Coronary artery (tissue), 2 donors: Measurements from ENCODE around the gene DOC2B.

Source experiments
- DNase-seq: peaks from one replicate; pipeline ENCODE4 v3.0.0-alpha.2; 2017; ENCODE audit warnings: low spot score
- H3K27ac ChIP-seq, 2 donors: fragments of 200-600 bp; sonication (generic); one replicate each; pipeline ENCODE4 v1.5.1; 2016 to 2019
- H3K4me3 ChIP-seq: fragments of 200-600 bp; sonication (generic); 2 replicates; pipeline ENCODE4 v1.5.1; 2016; ENCODE audit warnings: mild to moderate bottlenecking, moderate library complexity
- TF ChIP-seq, protein P1 (sequence below): fragments of 200-600 bp; sonication (generic); IDR thresholded peaks from one replicate; pipeline ENCODE4 v1.5.1; 2019; ENCODE audit warnings: antibody characterized with exemption

Gene DOC2B

DNA sequence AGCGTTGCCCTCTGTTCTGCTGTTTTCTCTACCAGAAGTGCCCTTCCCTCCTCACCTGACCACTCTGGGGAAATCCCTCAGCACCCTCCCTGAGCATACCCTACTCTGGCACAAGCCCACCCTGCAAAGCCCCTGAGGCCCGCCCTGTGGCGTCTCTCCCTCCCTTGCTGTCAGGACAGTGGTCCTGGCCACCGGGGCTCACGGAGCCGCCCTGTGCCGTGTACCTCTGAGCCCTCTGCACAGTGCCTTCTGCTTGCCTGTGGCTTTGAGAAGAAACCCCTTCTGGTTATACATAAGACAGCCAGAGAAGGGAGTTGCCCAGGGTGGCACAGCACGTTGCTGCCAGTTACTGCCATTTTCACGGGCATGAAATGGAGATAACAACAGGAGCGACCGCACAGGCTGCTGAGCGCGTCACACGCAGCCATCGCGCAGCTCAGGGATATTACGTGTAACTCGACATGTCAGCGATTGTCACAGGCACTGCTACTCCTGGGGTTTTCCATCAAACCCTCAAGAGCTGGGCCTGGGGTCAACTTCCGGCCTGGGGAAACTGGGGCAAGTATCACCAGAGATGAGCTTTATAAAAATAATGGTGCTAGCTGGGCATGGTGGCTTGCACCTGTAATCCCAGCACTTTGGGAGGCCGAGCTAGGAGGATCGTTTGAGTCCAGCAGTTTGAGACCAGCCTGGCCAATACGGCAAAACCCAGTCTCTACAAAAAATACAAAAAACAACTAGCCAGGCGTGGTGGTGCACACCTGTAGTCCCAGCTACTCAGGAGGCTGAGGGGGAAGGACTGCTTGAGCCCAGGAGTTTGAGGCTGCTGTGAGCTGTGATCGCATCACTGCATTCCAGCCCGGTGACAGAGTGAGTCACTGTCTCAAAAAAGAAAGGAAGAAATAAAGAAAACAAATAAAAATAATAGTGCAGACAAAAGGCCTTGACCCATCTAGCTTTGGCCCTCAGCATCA is 29.3 kb downstream of the DOC2B start:
- Histone ChIP-seq H3K4me3 (no peak overlapping the region), H3K27ac (no peak overlapping the region)
- DNase-seq: no peak
- TF ChIP-seq, protein P1, sequence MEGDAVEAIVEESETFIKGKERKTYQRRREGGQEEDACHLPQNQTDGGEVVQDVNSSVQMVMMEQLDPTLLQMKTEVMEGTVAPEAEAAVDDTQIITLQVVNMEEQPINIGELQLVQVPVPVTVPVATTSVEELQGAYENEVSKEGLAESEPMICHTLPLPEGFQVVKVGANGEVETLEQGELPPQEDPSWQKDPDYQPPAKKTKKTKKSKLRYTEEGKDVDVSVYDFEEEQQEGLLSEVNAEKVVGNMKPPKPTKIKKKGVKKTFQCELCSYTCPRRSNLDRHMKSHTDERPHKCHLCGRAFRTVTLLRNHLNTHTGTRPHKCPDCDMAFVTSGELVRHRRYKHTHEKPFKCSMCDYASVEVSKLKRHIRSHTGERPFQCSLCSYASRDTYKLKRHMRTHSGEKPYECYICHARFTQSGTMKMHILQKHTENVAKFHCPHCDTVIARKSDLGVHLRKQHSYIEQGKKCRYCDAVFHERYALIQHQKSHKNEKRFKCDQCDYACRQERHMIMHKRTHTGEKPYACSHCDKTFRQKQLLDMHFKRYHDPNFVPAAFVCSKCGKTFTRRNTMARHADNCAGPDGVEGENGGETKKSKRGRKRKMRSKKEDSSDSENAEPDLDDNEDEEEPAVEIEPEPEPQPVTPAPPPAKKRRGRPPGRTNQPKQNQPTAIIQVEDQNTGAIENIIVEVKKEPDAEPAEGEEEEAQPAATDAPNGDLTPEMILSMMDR: no peak

DNA sequence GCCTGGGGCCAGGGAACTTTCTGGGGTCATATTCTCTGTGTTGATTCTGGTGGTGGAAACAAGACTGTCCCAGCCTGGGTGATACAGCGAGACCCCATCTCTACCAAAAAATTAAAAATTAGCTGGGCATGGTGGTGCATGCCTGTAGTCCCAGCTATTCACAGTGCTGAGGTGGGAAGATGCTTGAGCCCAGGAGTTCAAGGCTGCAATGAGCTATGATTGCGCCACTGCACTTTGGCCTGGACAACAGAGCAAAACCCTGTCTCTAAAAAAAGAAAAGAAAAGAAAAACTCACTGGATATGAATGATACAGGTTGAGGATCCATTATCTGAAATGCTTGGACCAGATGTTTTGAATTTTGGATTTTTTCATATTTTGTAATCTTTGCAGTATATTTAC is 30.4 kb downstream of the DOC2B start:
- TF ChIP-seq, protein P1: no peak
- DNase-seq: no peak
- H3K4me3 ChIP-seq: no peak overlapping the region
- H3K27ac ChIP-seq: no peak overlapping the region

DNA sequence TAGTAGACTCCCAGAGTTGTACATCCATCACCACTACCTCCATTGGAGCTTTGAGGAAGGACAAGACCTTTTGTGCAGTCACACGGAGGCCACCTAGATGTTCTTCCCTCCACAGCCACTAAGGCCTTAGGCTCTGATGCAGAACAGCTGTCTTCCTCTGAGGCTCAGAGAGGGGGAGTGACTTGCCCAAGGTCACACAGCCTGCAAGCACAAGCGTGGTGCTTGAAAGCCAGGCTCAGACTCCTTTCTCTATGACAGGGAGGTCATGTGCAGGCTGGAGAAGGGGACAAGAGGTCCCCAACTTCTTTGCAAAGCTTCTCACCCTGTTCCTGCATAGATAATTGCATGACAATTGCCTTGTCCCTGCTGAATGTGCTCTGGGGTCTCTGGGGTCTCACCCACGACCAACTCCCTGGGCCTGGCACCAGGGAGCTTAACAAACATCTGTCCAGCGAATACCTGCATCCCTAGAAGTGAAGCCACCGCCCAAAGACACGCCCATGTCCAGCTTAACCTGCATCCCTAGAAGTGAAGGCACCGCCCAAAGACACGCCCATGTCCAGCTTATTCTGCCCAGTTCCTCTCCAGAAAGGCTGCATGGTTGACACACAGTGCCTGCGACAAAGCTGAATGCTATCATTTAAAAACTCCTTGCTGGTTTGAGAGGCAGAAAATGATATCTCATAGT is 31.4 kb downstream of the DOC2B start:
- H3K27ac ChIP-seq: no peak overlapping the region
- no peak overlapping the region for H3K4me3 ChIP-seq
- TF ChIP-seq, protein P1: no peak
- DNase-seq: no peak

DNA sequence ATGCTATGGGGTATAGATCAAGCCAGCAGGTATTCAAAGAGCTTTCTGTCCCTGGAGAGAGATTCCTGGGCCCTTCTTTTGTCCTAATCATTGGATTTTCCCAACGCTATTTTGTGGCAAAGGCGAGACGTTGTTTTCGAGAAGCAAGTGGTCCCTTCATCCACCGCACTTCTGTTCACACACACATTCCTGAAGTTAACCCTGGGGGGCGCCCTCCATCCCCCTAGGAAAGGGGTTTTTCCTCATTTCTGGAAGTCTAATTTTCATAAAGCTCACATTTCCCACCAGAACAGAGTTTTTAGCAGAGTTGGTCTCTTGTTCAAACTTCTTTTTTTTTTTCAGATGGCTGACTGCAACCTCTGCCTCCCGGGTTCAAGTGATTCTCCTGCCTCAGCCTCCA is 32.2 kb downstream of the DOC2B start:
- DNase-seq: no peak
- Histone ChIP-seq H3K4me3 (no peak overlapping the region), H3K27ac (no peak overlapping the region)
- TF ChIP-seq, protein P1: no peak

DNA sequence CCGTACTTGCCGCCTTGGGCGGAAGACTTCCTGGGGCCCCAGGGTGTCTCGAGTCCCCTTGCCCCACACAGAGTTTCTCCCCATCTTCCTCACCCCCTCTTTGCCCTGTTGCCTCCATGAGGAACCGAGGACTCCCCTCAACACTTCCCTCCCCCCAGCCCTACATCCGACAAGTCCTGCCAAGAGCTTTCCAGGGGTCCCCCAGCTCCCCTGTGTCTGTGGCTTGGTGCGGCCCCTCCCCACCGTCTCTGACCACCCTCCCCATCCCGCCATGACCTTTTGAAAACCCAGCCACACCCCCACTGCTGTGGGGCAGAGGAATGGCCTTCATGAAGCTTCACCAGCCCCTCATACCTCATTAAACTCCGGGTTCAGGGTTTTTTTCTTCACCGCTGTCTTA is 32.7 kb downstream of the DOC2B start:
- H3K27ac ChIP-seq: no peak overlapping the region
- TF ChIP-seq, protein P1: no peak
- no peak overlapping the region for H3K4me3 ChIP-seq
- no peak for DNase-seq

DNA sequence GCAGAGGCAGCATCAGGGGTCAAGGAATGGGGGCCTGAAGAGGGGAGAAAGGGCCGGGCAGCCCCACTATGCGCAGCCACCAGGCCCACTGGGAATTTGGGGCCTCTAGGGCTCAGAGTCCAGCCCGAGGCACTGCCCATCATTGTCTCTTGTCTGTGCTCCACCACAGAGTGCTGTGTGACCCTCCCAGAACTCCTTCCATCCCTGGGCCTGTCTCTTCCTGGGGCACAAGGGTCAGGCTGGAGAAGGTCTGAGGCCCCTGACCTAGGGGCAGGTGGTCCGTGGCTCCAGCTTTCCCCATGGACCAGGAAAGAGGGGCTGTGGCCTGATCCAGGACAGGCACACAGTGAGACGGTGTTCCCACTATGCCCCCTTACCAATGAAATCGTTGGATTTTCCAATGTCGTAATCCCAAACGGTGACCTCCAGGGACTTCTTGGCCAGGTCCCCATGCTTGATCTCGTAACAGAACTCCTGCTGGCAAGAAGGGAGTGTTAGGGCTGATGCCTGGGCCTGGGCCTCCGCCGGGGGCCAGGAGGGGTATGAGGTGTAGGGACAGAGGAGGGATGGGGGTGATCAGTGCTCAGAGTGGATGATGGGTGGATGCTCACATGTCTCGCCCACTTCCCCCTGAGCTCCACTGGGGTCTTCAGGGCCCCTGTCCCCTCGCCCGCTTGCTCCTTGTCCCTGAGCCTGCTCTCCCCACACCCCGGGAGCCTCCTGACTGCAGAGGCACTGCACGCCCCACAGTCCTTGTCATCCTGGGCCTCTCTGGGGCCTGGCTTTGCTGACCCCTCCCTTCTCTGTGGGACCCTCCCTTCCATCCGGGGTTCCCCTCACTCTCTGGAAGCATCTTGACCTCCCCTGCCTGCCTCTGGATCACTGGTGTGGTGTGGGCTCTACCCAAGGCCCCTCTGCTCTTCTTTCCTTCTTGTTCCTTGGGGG is 33.4 kb downstream of the DOC2B start:
- TF ChIP-seq, protein P1: no peak
- Histone ChIP-seq H3K4me3 (no peak overlapping the region), H3K27ac (no peak overlapping the region)
- DNase-seq: no peak
